ENCODE data around the gene CRABP2.

- TF ChIP-seq CTCF (IDR thresholded peaks at IDR 0.05; ENCODE audit: insufficient read depth, low read depth, low read length) (no peak), EZH2 (IDR thresholded peaks at IDR 0.05; ENCODE audit: insufficient read depth, low read length) (no peak)
These were observed 41.2 kb downstream of the CRABP2 start for GRCh38 chr1:156664046-156664766.

Measured in astrocyte (in vitro differentiated cells and primary cell).